GM12878 (cell line): ENCODE measurements around the gene ACACB. TPM values are rescaled to one million over a fixed set of nuclear protein-coding genes. Genes with fewer than 3 reads are reported as not detected.

ENCODE experiments used
- ATAC-seq: fragments of 200-7000 bp; cut with Tn5 transposase; 3 replicates; pipeline ENCODE4 v1.9.1; 2020; ENCODE audit warnings: mild to moderate bottlenecking, moderate library complexity
- BruUV-seq: library from RNA; stranded (reverse); fragments of 400-500 nt; replicated peaks from 2 replicates; lab custom pipeline; 2021; lab: Mats Ljungman, UMichigan
- CTCF ChIA-PET: fragments of 300-600 bp; sonication (Branson Sonifier 250); formaldehyde crosslinking; extraction: SDS; loops from one replicate; lab custom pipeline; 2021; ENCODE audit warnings: inconsistent platforms; lab: Yijun Ruan, JAX
- POLR2A ChIA-PET: fragments of 350-600 bp; formaldehyde crosslinking; extraction: SDS; loops from one replicate; lab custom pipeline; 2021; ENCODE audit warnings: inconsistent platforms; lab: Charles Lee
- RAD21 ChIA-PET: fragments of 300-600 bp; sonication (Branson Sonifier 250); formaldehyde crosslinking; loops from one replicate; lab custom pipeline; 2023; ENCODE audit warnings: antibody characterized with exemption; ENCODE audit not compliant: unreplicated experiment; lab: Charles Lee
- SMC1A ChIA-PET: fragments of 300-600 bp; sonication (Branson Sonifier 250); formaldehyde crosslinking; loops from one replicate; lab custom pipeline; 2023; ENCODE audit not compliant: unreplicated experiment, uncharacterized antibody; lab: Charles Lee
- DNase-seq: peaks from one replicate; pipeline ENCODE4 v3.0.0-alpha.2; 2011; ENCODE audit warnings: low read depth, low spot score
- FAIRE-seq: peaks from 3 replicates; lab custom pipeline; 2011; peaks lifted over from hg19 to GRCh38; lab: Jason Lieb, UNC
- H2AFZ ChIP-seq: 2 replicates; pipeline ENCODE4 v1.6.0; 2011; ENCODE audit warnings: low read depth, low read length, control low read depth; ENCODE audit not compliant: control insufficient read depth
- H3K27ac ChIP-seq: 2 replicates; pipeline ENCODE4 v1.5.1; 2011; ENCODE audit warnings: control low read depth; ENCODE audit not compliant: control insufficient read depth, insufficient read depth
- H3K27me3 ChIP-seq, 2 experiments: replicated peaks in 1 of 2; 2 replicates each; pipeline versions ENCODE4 v1.6.0 to v1.6.1; 2011; ENCODE audit warnings: low read length in 1 of 2; ENCODE audit not compliant: control insufficient read depth in 2 of 2, insufficient read depth in 2 of 2
- H3K36me3 ChIP-seq, 2 experiments: 2 replicates each; pipeline ENCODE4 v1.5.1; 2011; ENCODE audit warnings: low read length in 1 of 2; ENCODE audit not compliant: control insufficient read depth in 2 of 2, insufficient read depth in 2 of 2
- H3K4me1 ChIP-seq: 2 replicates; pipeline ENCODE4 v1.6.1; 2011; ENCODE audit warnings: mild to moderate bottlenecking, low read length, moderate library complexity, mixed read lengths; ENCODE audit not compliant: control insufficient read depth, insufficient read depth
- H3K4me2 ChIP-seq: 2 replicates; pipeline ENCODE4 v1.6.0; 2011; ENCODE audit warnings: control low read depth; ENCODE audit not compliant: control insufficient read depth, insufficient read depth
- H3K4me3 ChIP-seq: fragments of 200-600 bp; sonication (generic); 2 replicates; pipeline ENCODE4 v1.5.1; 2016
- H3K79me2 ChIP-seq: 2 replicates; pipeline ENCODE4 v1.6.0; 2011; ENCODE audit warnings: low read length; ENCODE audit not compliant: control insufficient read depth, insufficient read depth
- H3K9ac ChIP-seq: 2 replicates; pipeline ENCODE4 v1.8.0; 2011; ENCODE audit warnings: low read length, control low read depth, mixed read lengths; ENCODE audit not compliant: control insufficient read depth, insufficient read depth
- H3K9me3 ChIP-seq: replicated peaks from 3 replicates; pipeline ENCODE4 v1.5.1; 2011; ENCODE audit warnings: mild to moderate bottlenecking, low read length; ENCODE audit not compliant: control insufficient read depth, insufficient read depth
- H4K20me1 ChIP-seq: 2 replicates; pipeline ENCODE4 v1.6.0; 2011; ENCODE audit not compliant: control insufficient read depth, insufficient read depth
- BCL3 ChIP-seq: IDR thresholded peaks from 2 replicates; pipeline ENCODE4 v1.6.1; 2011; ENCODE audit warnings: borderline replicate concordance, low read depth, mild to moderate bottlenecking, moderate library complexity, low read length; ENCODE audit not compliant: insufficient read depth, poor library complexity, severe bottlenecking
- CBFB ChIP-seq: IDR thresholded peaks from 2 replicates; pipeline ENCODE4 v1.6.1; 2016; ENCODE audit warnings: antibody characterized with exemption, low read depth
- CEBPB ChIP-seq, 2 experiments: fragments of 150-350 bp in 1 of 2; IDR thresholded peaks; 2 replicates each; pipeline ENCODE4 v1.6.1; 2012 to 2014; ENCODE audit warnings: low read depth in 2 of 2, low read length in 2 of 2, borderline replicate concordance in 1 of 2, inconsistent platforms in 1 of 2
- DPF2 ChIP-seq: fragments of 450-650 bp; IDR thresholded peaks from 2 replicates; pipeline ENCODE4 v1.6.1; 2017; ENCODE audit warnings: mild to moderate bottlenecking
- JUNB ChIP-seq: IDR thresholded peaks from 2 replicates; pipeline ENCODE4 v1.6.1; 2016; ENCODE audit warnings: antibody characterized with exemption, mild to moderate bottlenecking
- MXI1 ChIP-seq: fragments of 150-350 bp; IDR thresholded peaks from 2 replicates; pipeline ENCODE4 v1.6.1; 2011; ENCODE audit warnings: low read depth, mild to moderate bottlenecking, inconsistent platforms, low read length, improper control_type of control experiment
- MYC ChIP-seq: IDR thresholded peaks from 2 replicates; pipeline ENCODE4 v1.6.1; 2011; ENCODE audit warnings: mild to moderate bottlenecking, low read length, moderate library complexity, inconsistent platforms; ENCODE audit not compliant: insufficient read depth, insufficient replicate concordance, insufficient read length, severe bottlenecking
- NR2C2 ChIP-seq: IDR thresholded peaks from 2 replicates; pipeline ENCODE4 v1.6.1; 2011; ENCODE audit warnings: borderline replicate concordance, low read depth; ENCODE audit not compliant: control insufficient read depth, insufficient read length
- PAX5 ChIP-seq: IDR thresholded peaks from 2 replicates; pipeline ENCODE4 v1.6.1; 2011; ENCODE audit warnings: low read depth, low read length, borderline replicate concordance
- RAD51 ChIP-seq: fragments of 450-650 bp; IDR thresholded peaks from 2 replicates; pipeline ENCODE4 v1.6.1; 2016; ENCODE audit warnings: moderate library complexity, mild to moderate bottlenecking, inconsistent platforms
- SPI1 ChIP-seq: IDR thresholded peaks from 2 replicates; pipeline ENCODE4 v1.6.1; 2011; ENCODE audit warnings: low read depth, mild to moderate bottlenecking, low read length, moderate library complexity, borderline replicate concordance; ENCODE audit not compliant: insufficient read depth
- ZBTB11 ChIP-seq: fragments of 450-650 bp; formaldehyde crosslinking; IDR thresholded peaks from 2 replicates; pipeline ENCODE4 v1.5.0; 2022; ENCODE audit warnings: mild to moderate bottlenecking, missing genetic modification characterization
- ZBTB4 ChIP-seq: fragments of 450-650 bp; formaldehyde crosslinking; IDR thresholded peaks from 2 replicates; pipeline ENCODE4 v1.4.0; 2022; ENCODE audit warnings: mild to moderate bottlenecking, moderate library complexity
- WGBS: methylation state at CpG from one replicate; pipeline ENCODE4 v1.1.6; 2016; ENCODE audit warnings: low lambda C conversion rate; ENCODE audit not compliant: insufficient replicate concordance, insufficient coverage; ENCODE audit errors: missing lambda C conversion rate; 5-methylcytosine and 5-hydroxymethylcytosine counted together
- in situ Hi-C: fragments of 300-500 bp; cut with MboI; formaldehyde crosslinking; loops from 9 replicates; pipeline ENCODE4 v1.14.3; 2018; ENCODE audit warnings: mixed read lengths
- intact Hi-C: fragments of 100-400 bp; cut with micrococcal nuclease; formaldehyde crosslinking; loops from one replicate; pipeline ENCODE4 v1.14.2; 2022; ENCODE audit not compliant: unreplicated experiment
- polyA plus RNA-seq, 11 experiments: library from polyadenylated mRNA; depleted of rRNA in 4 of 11; unstranded in 6 of 11; stranded (reverse) in 5 of 11; fragments of >200 nt; fragmentation: Nextera tagmentation in 4 of 11; fragmentation: Illumina TruSeq in 1 of 11; extraction: Ambion mirVana in 4 of 11; extraction: Trizol in 1 of 11; gene quantifications; 1 replicate in 1 of 11; 2 replicates in 10 of 11; pipeline versions ENCODE4 v1.2.1 to v1.2.3, GENCODE V29; 2011 to 2016; ENCODE audit warnings: inconsistent platforms in 2 of 11, missing spikeins in 2 of 11, low read depth in 1 of 11
- total RNA-seq, 4 experiments: library from RNA; depleted of rRNA in 3 of 4; stranded (reverse); fragments of >200 nt in 3 of 4; fragmentation: Illumina TruSeq in 1 of 4; extraction: Trizol in 1 of 4; gene quantifications; 2 replicates each; pipeline versions ENCODE4 v1.2.1 to v1.2.3, GENCODE V29; 2013 to 2021
- TF ChIP-seq, protein P1 (sequence below): fragments of 450-650 bp; IDR thresholded peaks from 2 replicates; pipeline ENCODE4 v1.6.1; 2017; ENCODE audit warnings: mild to moderate bottlenecking, low read depth, inconsistent platforms; ENCODE audit not compliant: poor library complexity, severe bottlenecking

The ACACB gene
- total and polyA plus RNA-seq, 10 of the 15 experiments (the other 5 are each of a cell fraction or from before 2014, with no cell fraction given), result 0.05 to 1.9 (median 0.38) TPM; not detected in 2

- H3K9ac ChIP-seq, result no peak overlapping the region
- WGBS, result 31% methylated on average over 5 of the region's 9 CpGs
- H2AFZ ChIP-seq, result no peak overlapping the region
- no peak for ATAC-seq
- FAIRE-seq, result no peak
- H3K36me3 ChIP-seq, result no peaks in the 10 kb centered on the region
- H3K4me3 ChIP-seq, result no peak overlapping the region
- SMC1A ChIA-PET, result no interaction called here
- no peaks in the 10 kb centered on the region for H4K20me1 ChIP-seq
- CTCF ChIA-PET, result no interaction called here
- BruUV-seq, result no TSS peak
- no peak overlapping the region for H3K27ac ChIP-seq
- no peaks in the 10 kb centered on the region for H3K27me3 ChIP-seq
- no peak overlapping the region for H3K4me2 ChIP-seq
- no peaks in the 10 kb centered on the region for H3K4me1 ChIP-seq
- intact Hi-C loops (no loop called here), in situ Hi-C loops (no loop called here)
- no peaks in the 10 kb centered on the region for H3K9me3 ChIP-seq
- POLR2A ChIA-PET, result no interaction called here
- no peak for DNase-seq
- H3K79me2 ChIP-seq, result no peaks in the 10 kb centered on the region
- RAD21 ChIA-PET, result no interaction called here
- TF ChIP-seq RAD51 (no peak), PAX5 (no peak), CEBPB (IDR thresholded peaks at IDR 0.05; ENCODE audit: borderline replicate concordance in 1 of 2, low read depth in 2 of 2, low read length in 2 of 2) (no peak), CBFB (no peak), ZBTB11 (no peak), JUNB (no peak), DPF2 (no peak), BCL3 (no peak), SPI1 (no peak), MXI1 (no peak), NR2C2 (no peak), ZBTB4 (CRISPR knock-in tag) (no peak), MYC (no peak)
- TF ChIP-seq, protein P1, sequence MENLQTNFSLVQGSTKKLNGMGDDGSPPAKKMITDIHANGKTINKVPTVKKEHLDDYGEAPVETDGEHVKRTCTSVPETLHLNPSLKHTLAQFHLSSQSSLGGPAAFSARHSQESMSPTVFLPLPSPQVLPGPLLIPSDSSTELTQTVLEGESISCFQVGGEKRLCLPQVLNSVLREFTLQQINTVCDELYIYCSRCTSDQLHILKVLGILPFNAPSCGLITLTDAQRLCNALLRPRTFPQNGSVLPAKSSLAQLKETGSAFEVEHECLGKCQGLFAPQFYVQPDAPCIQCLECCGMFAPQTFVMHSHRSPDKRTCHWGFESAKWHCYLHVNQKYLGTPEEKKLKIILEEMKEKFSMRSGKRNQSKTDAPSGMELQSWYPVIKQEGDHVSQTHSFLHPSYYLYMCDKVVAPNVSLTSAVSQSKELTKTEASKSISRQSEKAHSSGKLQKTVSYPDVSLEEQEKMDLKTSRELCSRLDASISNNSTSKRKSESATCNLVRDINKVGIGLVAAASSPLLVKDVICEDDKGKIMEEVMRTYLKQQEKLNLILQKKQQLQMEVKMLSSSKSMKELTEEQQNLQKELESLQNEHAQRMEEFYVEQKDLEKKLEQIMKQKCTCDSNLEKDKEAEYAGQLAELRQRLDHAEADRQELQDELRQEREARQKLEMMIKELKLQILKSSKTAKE, result no peak
Measured at GRCh38 chr12:109166371-109166770, 50.0 kb downstream of the ACACB start.
